ENCODE measurements around the gene OR51E2.

OR51E2 gene

GRCh38 chr11:4643076-4643475 lies 54.6 kb downstream of the OR51E2 start (continued):
- no peak for TF ChIP-seq ZNF768 (tag by site-specific recombination; IDR thresholded peaks at IDR 0.05)
- no peak for TF ChIP-seq PRDM6 (tag by site-specific recombination; IDR thresholded peaks at IDR 0.05)
- TF ChIP-seq ZNF157 (tag by site-specific recombination; IDR thresholded peaks at IDR 0.05), result no peak
- no peak for TF ChIP-seq ZNF654 (tag by site-specific recombination; IDR thresholded peaks at IDR 0.05; ENCODE audit: low read depth)
- no peak for TF ChIP-seq ZNF501 (tag by site-specific recombination; IDR thresholded peaks at IDR 0.05)
- TF ChIP-seq ZNF423 (tag by site-specific recombination; IDR thresholded peaks at IDR 0.05), result no peak
- no peak for TF ChIP-seq ZNF701 (tag by site-specific recombination; IDR thresholded peaks at IDR 0.05)
- TF ChIP-seq ZNF548 (tag by site-specific recombination; IDR thresholded peaks at IDR 0.05), result no peak
- TF ChIP-seq ZNF558 (tag by site-specific recombination; IDR thresholded peaks at IDR 0.05), result no peak
- no peak for TF ChIP-seq ZBTB44 (tag by site-specific recombination; IDR thresholded peaks at IDR 0.05)
- TF ChIP-seq KLF17 (tag by site-specific recombination; IDR thresholded peaks at IDR 0.05), result no peak
- no peak for TF ChIP-seq SP2 (tag by site-specific recombination; IDR thresholded peaks at IDR 0.05)

- TF ChIP-seq HOXA7 (CRISPR knock-in tag; IDR thresholded peaks at IDR 0.05; ENCODE audit: borderline replicate concordance) (no peak), ZNF223 (tag by site-specific recombination; IDR thresholded peaks at IDR 0.05) (no peak), CTCF (tag by site-specific recombination; IDR thresholded peaks at IDR 0.05) (no peak)
- no peaks in the 10 kb centered on the region for H3K36me3 ChIP-seq (ENCODE audit: control insufficient read depth in 2 of 2, insufficient read depth in 1 of 2, low read length in 2 of 2)
- H3K4me1 ChIP-seq (ENCODE audit: control insufficient read depth, insufficient read depth, low read length), result no peaks in the 10 kb centered on the region
- no peaks in the 10 kb centered on the region for H3K9me3 ChIP-seq (ENCODE audit: control insufficient read depth, insufficient read depth, low read depth, low read length)
- ChIA-PET POLR2A (no interaction called here), CTCF (interaction anchor here (0.6 kb wide), 1 partner anchor 1719 kb away, joined by 4 read pairs; no protein-coding TSS in a partner anchor)
- H3K4me3 ChIP-seq (ENCODE audit: low read depth, low read length), result no peak overlapping the region
- H3K27ac ChIP-seq (ENCODE audit: extremely low read depth, low read depth, low read length), result no peak overlapping the region
Observed at GRCh38 chr11:4642043-4642442, 55.6 kb downstream of the OR51E2 start.

GRCh38 chr11:4641501-4641900 lies 56.2 kb downstream of the OR51E2 start:
- ChIA-PET POLR2A (no interaction called here), CTCF (interaction anchor here (0.6 to 1.5 kb wide), 2 partner anchors 16 to 1720 kb away, joined by 3 to 4 read pairs; no protein-coding TSS in a partner anchor)
- Histone ChIP-seq H3K9me3 (ENCODE audit: control insufficient read depth, insufficient read depth, low read depth, low read length) (no peaks in the 10 kb centered on the region), H3K4me3 (ENCODE audit: low read depth, low read length) (no peak overlapping the region), H3K36me3 (ENCODE audit: control insufficient read depth in 2 of 2, insufficient read depth in 1 of 2, low read length in 2 of 2) (no peaks in the 10 kb centered on the region), H3K27ac (ENCODE audit: extremely low read depth, low read depth, low read length) (no peak overlapping the region), H3K4me1 (ENCODE audit: control insufficient read depth, insufficient read depth, low read length) (no peaks in the 10 kb centered on the region)
- TF ChIP-seq ZNF704 (tag by site-specific recombination; IDR thresholded peaks at IDR 0.05) (no peak), ZSCAN30 (tag by site-specific recombination; IDR thresholded peaks at IDR 0.05) (no peak), YY2 (tag by site-specific recombination; IDR thresholded peaks at IDR 0.05) (no peak)
